LNCAP (cell line): ENCODE data around the gene GALNT9.

Source experiments
- CTCF ChIP-seq: fragments of 450-650 bp; IDR thresholded peaks from 2 replicates; pipeline ENCODE4 v1.5.1; 2017; ENCODE audit warnings: mild to moderate bottlenecking

GALNT9 gene

GRCh38 chr12:132349501-132350131 lies 20.2 kb upstream of the GALNT9 start:
- TF ChIP-seq CTCF = no peak

GRCh38 chr12:132348176-132348575 lies 18.8 kb upstream of the GALNT9 start:
- no peak for TF ChIP-seq CTCF

- no peak for TF ChIP-seq CTCF
These were observed 17.9 kb upstream of the GALNT9 start for GRCh38 chr12:132347176-132347855.

GRCh38 chr12:132346471-132347175 lies 17.2 kb upstream of the GALNT9 start:
- TF ChIP-seq CTCF = no peak

- no peak for TF ChIP-seq CTCF
These were observed 16.3 kb upstream of the GALNT9 start for GRCh38 chr12:132345561-132346200.

GRCh38 chr12:132345126-132345525 lies 15.7 kb upstream of the GALNT9 start:
- TF ChIP-seq CTCF = no peak

- TF ChIP-seq CTCF = no peak
These were observed 15.2 kb upstream of the GALNT9 start for GRCh38 chr12:132344601-132345000.
